Liver (tissue), 9 donors: ENCODE results near the gene PTPRN2. TPM values are rescaled to one million over a fixed set of nuclear protein-coding genes. Genes with fewer than 3 reads are reported as not detected.

Source experiments
- DNase-seq: peaks from one replicate; pipeline ENCODE4 v3.0.0-alpha.2; 2017; ENCODE audit warnings: low spot score
- H3K27ac ChIP-seq, 2 donors: one replicate each; pipeline ENCODE4 v1.7.0; 2013; ENCODE audit warnings: inconsistent platforms in 2 of 2, low read length in 2 of 2, control low read depth in 1 of 2, low read depth in 1 of 2, mild to moderate bottlenecking in 1 of 2
- H3K27me3 ChIP-seq, 4 donors: one replicate each; pipeline versions ENCODE4 v1.6.1 to v1.7.0; 2013; ENCODE audit warnings: low read length in 3 of 4, inconsistent platforms in 1 of 4, mild to moderate bottlenecking in 1 of 4, moderate library complexity in 1 of 4; ENCODE audit not compliant: control insufficient read depth in 4 of 4, insufficient read depth in 4 of 4
- H3K36me3 ChIP-seq, 4 donors: one replicate each; pipeline versions ENCODE4 v1.6.1 to v1.7.0; 2013; ENCODE audit warnings: low read length in 3 of 4, mild to moderate bottlenecking in 3 of 4, low read depth in 1 of 4, moderate library complexity in 1 of 4; ENCODE audit not compliant: control insufficient read depth in 4 of 4, insufficient read depth in 3 of 4
- H3K4me1 ChIP-seq, 4 donors: one replicate each; pipeline versions ENCODE4 v1.6.1 to v1.7.0; 2013; ENCODE audit warnings: low read length in 3 of 4, mild to moderate bottlenecking in 3 of 4, moderate library complexity in 1 of 4; ENCODE audit not compliant: control insufficient read depth in 4 of 4, insufficient read depth in 4 of 4
- H3K4me3 ChIP-seq, 3 donors: one replicate each; pipeline versions ENCODE4 v1.6.1 to v1.7.0; 2013; ENCODE audit warnings: low read length in 3 of 3, control low read depth in 1 of 3, low read depth in 1 of 3, mild to moderate bottlenecking in 1 of 3
- H3K9ac ChIP-seq, 2 donors: one replicate each; pipeline ENCODE4 v1.7.0; 2013; ENCODE audit warnings: low read length in 2 of 2, mild to moderate bottlenecking in 2 of 2, moderate library complexity in 2 of 2, control low read depth in 1 of 2, low read depth in 1 of 2
- H3K9me3 ChIP-seq, 4 donors: one replicate each; pipeline versions ENCODE4 v1.6.1 to v1.7.0; 2013; ENCODE audit warnings: low read length in 3 of 4; ENCODE audit not compliant: control insufficient read depth in 4 of 4
- EGR1 ChIP-seq, 2 donors: IDR thresholded peaks; 2 replicates each; pipeline ENCODE4 v1.6.1; 2016 to 2018; ENCODE audit warnings: antibody characterized with exemption in 2 of 2, low read depth in 2 of 2
- FOXA1 ChIP-seq: IDR thresholded peaks from 2 replicates; pipeline ENCODE4 v1.6.1; 2016; ENCODE audit warnings: antibody characterized with exemption
- FOXA2 ChIP-seq: IDR thresholded peaks from 2 replicates; pipeline ENCODE4 v1.6.1; 2016; ENCODE audit warnings: antibody characterized with exemption
- GABPA ChIP-seq, 2 donors: IDR thresholded peaks in 1 of 2; conservative IDR thresholded peaks in 1 of 2; 2 replicates each; pipeline ENCODE4 v1.6.1; 2016; ENCODE audit warnings: antibody characterized with exemption in 2 of 2, mild to moderate bottlenecking in 1 of 2, moderate library complexity in 1 of 2
- HNF4A ChIP-seq, 2 donors: conservative IDR thresholded peaks; 2 replicates each; pipeline ENCODE4 v1.6.1; 2016; ENCODE audit warnings: antibody characterized with exemption in 2 of 2, mild to moderate bottlenecking in 2 of 2
- HNF4G ChIP-seq: IDR thresholded peaks from 2 replicates; pipeline ENCODE4 v1.6.1; 2016; ENCODE audit warnings: antibody characterized with exemption
- JUND ChIP-seq, 2 donors: IDR thresholded peaks; 2 replicates each; pipeline ENCODE4 v1.6.1; 2016; ENCODE audit warnings: antibody characterized with exemption in 2 of 2
- MAX ChIP-seq: IDR thresholded peaks from 2 replicates; pipeline ENCODE4 v1.6.1; 2016; ENCODE audit warnings: antibody characterized with exemption
- NR2F2 ChIP-seq: IDR thresholded peaks from 2 replicates; pipeline ENCODE4 v1.6.1; 2016; ENCODE audit warnings: antibody characterized with exemption
- RAD21 ChIP-seq, 2 donors: IDR thresholded peaks; 2 replicates each; pipeline ENCODE4 v1.6.1; 2016; ENCODE audit warnings: antibody characterized with exemption in 2 of 2, mild to moderate bottlenecking in 2 of 2
- RXRA ChIP-seq, 2 donors: IDR thresholded peaks; 2 replicates each; pipeline ENCODE4 v1.6.1; 2017 to 2018; ENCODE audit warnings: antibody characterized with exemption in 2 of 2, mild to moderate bottlenecking in 1 of 2
- TAF1 ChIP-seq: conservative IDR thresholded peaks from 2 replicates; pipeline ENCODE4 v1.6.1; 2016; ENCODE audit warnings: antibody characterized with exemption, mild to moderate bottlenecking
- YY1 ChIP-seq: IDR thresholded peaks from 2 replicates; pipeline ENCODE4 v1.6.1; 2016; ENCODE audit warnings: antibody characterized with exemption, mild to moderate bottlenecking
- WGBS: extraction: QIAGEN DNeasy Blood & Tissue Kit; methylation state at CpG from one replicate; pipeline ENCODE4 v1.1.7; 2013; 5-methylcytosine and 5-hydroxymethylcytosine counted together
- polyA plus RNA-seq, 2 donors: library from polyadenylated mRNA; stranded (reverse) in 1 of 2; unstranded in 1 of 2; fragments of 200-250 nt in 1 of 2; fragments of >200 nt in 1 of 2; fragmentation: Nextera tagmentation in 1 of 2; extraction: Ambion mirVana in 1 of 2; gene quantifications; one replicate each; pipeline versions ENCODE4 v1.2.1 to v1.2.3, GENCODE V29; 2013 to 2015
- total RNA-seq, 2 donors: library from RNA; depleted of rRNA; stranded (reverse); fragments of >200 nt; gene quantifications; one replicate each; pipeline ENCODE4 v1.2.3, GENCODE V29; 2014
- TF ChIP-seq, protein P1 (sequence below): IDR thresholded peaks from 2 replicates; pipeline ENCODE4 v1.6.1; 2016; ENCODE audit warnings: antibody characterized with exemption, mild to moderate bottlenecking
- TF ChIP-seq, protein P2 (sequence below): IDR thresholded peaks from 2 replicates; pipeline ENCODE4 v1.6.1; 2016; ENCODE audit warnings: antibody characterized with exemption
- TF ChIP-seq, protein P3 (sequence below): IDR thresholded peaks from 2 replicates; pipeline ENCODE4 v1.6.1; 2016; ENCODE audit warnings: antibody characterized with exemption
- TF ChIP-seq, protein P4 (sequence below): fragments of 150-350 bp; IDR thresholded peaks from 2 replicates; pipeline ENCODE4 v1.5.1; 2017; ENCODE audit warnings: improper control_type of control experiment, low read depth, low read length; ENCODE audit not compliant: missing input control
- donor health status: healthy.
- donor health status: healthy.
- donor health status: healthy.
- donor health status: healthy.
- donor health status: healthy.

PTPRN2 gene
- total and polyA plus RNA-seq, 4 donors = 0.75 to 1.9 (median 1.1) TPM

- no peak overlapping the region for H3K9ac ChIP-seq
- H3K9me3 ChIP-seq = no peaks in the 10 kb centered on the region
- no peak for DNase-seq
- WGBS = 85% methylated on average over 10 of the region's 10 CpGs
- H3K27me3 ChIP-seq = no peaks in the 10 kb centered on the region
- no peaks in the 10 kb centered on the region for H3K4me1 ChIP-seq
- TF ChIP-seq GABPA (IDR thresholded peaks at IDR 0.05 in 1 of 2, conservative IDR thresholded peaks at IDR 0.05 in 1 of 2) (no peak), HNF4A (conservative IDR thresholded peaks at IDR 0.05) (no peak), RAD21 (IDR thresholded peaks at IDR 0.05) (no peak), FOXA2 (no peak), MAX (no peak), RXRA (IDR thresholded peaks at IDR 0.05) (no peak), TAF1 (no peak), FOXA1 (no peak), JUND (IDR thresholded peaks at IDR 0.05) (no peak), EGR1 (IDR thresholded peaks at IDR 0.05; ENCODE audit: low read depth in 2 of 2) (no peak)
- TF ChIP-seq, protein P1, sequence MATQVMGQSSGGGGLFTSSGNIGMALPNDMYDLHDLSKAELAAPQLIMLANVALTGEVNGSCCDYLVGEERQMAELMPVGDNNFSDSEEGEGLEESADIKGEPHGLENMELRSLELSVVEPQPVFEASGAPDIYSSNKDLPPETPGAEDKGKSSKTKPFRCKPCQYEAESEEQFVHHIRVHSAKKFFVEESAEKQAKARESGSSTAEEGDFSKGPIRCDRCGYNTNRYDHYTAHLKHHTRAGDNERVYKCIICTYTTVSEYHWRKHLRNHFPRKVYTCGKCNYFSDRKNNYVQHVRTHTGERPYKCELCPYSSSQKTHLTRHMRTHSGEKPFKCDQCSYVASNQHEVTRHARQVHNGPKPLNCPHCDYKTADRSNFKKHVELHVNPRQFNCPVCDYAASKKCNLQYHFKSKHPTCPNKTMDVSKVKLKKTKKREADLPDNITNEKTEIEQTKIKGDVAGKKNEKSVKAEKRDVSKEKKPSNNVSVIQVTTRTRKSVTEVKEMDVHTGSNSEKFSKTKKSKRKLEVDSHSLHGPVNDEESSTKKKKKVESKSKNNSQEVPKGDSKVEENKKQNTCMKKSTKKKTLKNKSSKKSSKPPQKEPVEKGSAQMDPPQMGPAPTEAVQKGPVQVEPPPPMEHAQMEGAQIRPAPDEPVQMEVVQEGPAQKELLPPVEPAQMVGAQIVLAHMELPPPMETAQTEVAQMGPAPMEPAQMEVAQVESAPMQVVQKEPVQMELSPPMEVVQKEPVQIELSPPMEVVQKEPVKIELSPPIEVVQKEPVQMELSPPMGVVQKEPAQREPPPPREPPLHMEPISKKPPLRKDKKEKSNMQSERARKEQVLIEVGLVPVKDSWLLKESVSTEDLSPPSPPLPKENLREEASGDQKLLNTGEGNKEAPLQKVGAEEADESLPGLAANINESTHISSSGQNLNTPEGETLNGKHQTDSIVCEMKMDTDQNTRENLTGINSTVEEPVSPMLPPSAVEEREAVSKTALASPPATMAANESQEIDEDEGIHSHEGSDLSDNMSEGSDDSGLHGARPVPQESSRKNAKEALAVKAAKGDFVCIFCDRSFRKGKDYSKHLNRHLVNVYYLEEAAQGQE = no peak
- TF ChIP-seq, protein P2, sequence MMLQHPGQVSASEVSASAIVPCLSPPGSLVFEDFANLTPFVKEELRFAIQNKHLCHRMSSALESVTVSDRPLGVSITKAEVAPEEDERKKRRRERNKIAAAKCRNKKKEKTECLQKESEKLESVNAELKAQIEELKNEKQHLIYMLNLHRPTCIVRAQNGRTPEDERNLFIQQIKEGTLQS = no peak
- TF ChIP-seq, protein P3, sequence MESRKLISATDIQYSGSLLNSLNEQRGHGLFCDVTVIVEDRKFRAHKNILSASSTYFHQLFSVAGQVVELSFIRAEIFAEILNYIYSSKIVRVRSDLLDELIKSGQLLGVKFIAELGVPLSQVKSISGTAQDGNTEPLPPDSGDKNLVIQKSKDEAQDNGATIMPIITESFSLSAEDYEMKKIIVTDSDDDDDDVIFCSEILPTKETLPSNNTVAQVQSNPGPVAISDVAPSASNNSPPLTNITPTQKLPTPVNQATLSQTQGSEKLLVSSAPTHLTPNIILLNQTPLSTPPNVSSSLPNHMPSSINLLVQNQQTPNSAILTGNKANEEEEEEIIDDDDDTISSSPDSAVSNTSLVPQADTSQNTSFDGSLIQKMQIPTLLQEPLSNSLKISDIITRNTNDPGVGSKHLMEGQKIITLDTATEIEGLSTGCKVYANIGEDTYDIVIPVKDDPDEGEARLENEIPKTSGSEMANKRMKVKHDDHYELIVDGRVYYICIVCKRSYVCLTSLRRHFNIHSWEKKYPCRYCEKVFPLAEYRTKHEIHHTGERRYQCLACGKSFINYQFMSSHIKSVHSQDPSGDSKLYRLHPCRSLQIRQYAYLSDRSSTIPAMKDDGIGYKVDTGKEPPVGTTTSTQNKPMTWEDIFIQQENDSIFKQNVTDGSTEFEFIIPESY = no peak
- no peaks in the 10 kb centered on the region for H3K36me3 ChIP-seq
- no peak overlapping the region for H3K27ac ChIP-seq
- no peak overlapping the region for H3K4me3 ChIP-seq
Measured at GRCh38 chr7:158313931-158314330, 273.7 kb downstream of the PTPRN2 start.

DNA sequence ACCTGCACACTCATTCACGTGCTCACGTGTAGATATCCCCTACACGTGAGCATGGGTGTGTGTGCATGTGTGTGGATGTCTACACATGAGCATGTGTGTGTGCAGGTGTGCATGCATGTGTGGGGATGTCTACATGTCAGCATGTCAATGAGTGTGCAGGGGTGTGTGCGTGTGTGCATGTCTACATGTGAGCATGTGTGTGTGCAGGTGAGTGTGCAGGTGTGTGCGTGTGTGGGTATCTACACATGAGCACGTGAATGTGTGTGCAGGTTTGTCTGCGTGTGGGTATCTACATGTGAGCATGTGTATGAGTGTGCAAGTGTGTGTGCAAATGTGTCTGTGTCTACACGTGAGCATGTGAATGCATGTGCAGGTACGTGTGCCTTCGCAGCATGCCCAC, 274.8 kb downstream of the PTPRN2 start:
- TF ChIP-seq, protein P4, sequence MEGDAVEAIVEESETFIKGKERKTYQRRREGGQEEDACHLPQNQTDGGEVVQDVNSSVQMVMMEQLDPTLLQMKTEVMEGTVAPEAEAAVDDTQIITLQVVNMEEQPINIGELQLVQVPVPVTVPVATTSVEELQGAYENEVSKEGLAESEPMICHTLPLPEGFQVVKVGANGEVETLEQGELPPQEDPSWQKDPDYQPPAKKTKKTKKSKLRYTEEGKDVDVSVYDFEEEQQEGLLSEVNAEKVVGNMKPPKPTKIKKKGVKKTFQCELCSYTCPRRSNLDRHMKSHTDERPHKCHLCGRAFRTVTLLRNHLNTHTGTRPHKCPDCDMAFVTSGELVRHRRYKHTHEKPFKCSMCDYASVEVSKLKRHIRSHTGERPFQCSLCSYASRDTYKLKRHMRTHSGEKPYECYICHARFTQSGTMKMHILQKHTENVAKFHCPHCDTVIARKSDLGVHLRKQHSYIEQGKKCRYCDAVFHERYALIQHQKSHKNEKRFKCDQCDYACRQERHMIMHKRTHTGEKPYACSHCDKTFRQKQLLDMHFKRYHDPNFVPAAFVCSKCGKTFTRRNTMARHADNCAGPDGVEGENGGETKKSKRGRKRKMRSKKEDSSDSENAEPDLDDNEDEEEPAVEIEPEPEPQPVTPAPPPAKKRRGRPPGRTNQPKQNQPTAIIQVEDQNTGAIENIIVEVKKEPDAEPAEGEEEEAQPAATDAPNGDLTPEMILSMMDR = no peak
- TF ChIP-seq YY1 = no peak
- no peak for TF ChIP-seq RAD21 (IDR thresholded peaks at IDR 0.05)
- TF ChIP-seq MAX = no peak
- TF ChIP-seq FOXA1 = no peak
- no peak for TF ChIP-seq RXRA (IDR thresholded peaks at IDR 0.05)
- TF ChIP-seq, protein P1 = no peak
- no peak for TF ChIP-seq FOXA2
- TF ChIP-seq, protein P2 = no peak
- no peak for TF ChIP-seq TAF1
- no peak for TF ChIP-seq HNF4G
- TF ChIP-seq JUND (IDR thresholded peaks at IDR 0.05) = no peak
- TF ChIP-seq NR2F2 = no peak
- Histone ChIP-seq H3K4me3 (no peak overlapping the region), H3K9me3 (peaks cover 0 to 3% (median under 1%) of the 10 kb centered on the region in 4 donors), H3K9ac (no peak overlapping the region), H3K27ac (no peak overlapping the region), H3K27me3 (no peaks in the 10 kb centered on the region), H3K36me3 (no peaks in the 10 kb centered on the region), H3K4me1 (no peaks in the 10 kb centered on the region)
- WGBS = 96% methylated on average over 10 of the region's 10 CpGs
- no peak for DNase-seq
